Forelimb muscle (tissue), 1 donor: Measurements from ENCODE around the gene OR4S2. TPM values are rescaled to one million over a fixed set of nuclear protein-coding genes. Genes with fewer than 3 reads are reported as not detected.

Experiments used
- DNase-seq: peaks from one replicate; pipeline ENCODE4 v3.0.0-alpha.2; 2013; ENCODE audit warnings: low read depth
- polyA plus RNA-seq: library from polyadenylated mRNA; unstranded; fragments of 120-200 nt; gene quantifications from one replicate; pipeline ENCODE4 v1.2.1, GENCODE V29; 2013; ENCODE audit not compliant: insufficient read length

Gene OR4S2, protein sequence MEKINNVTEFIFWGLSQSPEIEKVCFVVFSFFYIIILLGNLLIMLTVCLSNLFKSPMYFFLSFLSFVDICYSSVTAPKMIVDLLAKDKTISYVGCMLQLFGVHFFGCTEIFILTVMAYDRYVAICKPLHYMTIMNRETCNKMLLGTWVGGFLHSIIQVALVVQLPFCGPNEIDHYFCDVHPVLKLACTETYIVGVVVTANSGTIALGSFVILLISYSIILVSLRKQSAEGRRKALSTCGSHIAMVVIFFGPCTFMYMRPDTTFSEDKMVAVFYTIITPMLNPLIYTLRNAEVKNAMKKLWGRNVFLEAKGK
- not detected for polyA plus RNA-seq

DNA sequence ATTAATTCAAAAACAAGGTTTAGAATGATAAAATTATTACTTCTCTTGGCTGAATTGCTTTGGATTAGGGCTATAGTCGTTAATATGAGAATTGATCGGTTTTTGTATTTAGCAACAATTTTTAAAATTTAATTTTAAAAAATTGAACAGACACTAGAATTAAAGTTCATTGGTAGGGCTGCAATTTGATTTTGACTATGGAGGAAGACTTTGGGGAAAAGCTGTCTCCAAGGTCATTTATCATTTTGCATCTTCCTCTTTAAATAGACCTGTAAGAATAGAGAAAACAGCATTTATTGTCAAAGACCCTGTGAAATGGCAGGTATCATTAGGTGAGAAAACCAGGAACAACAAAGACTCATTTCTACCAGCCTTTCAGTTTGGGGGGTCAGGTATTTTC, at the start of gene OR4S2:
Gene OR4S2 (plus strand): TSS at position 301 of the 400 bp plus-strand sequence. CDS start 2,577 bp downstream, outside the sequence.
- DNase-seq = no peak

DNA sequence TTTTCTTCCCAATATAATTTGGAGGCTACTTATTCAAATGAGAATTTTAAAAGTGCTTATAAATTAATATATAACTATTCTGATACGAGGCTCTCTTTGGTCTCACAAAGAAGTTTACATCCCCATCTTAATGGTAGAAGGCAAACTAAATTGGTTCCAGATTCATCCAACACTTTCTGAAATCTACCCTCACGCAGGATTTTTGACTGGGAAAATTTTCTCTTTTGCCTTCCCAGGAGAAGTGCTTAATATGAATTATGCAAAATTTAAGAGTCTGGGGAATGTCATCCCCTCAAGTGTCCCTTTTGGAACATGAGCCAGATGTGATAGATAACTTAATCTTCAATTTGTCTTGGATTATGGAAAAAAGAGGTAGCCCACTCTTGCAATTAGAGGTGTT, 40.6 kb upstream of the OR4S2 start, which contains the start of gene OR4C11:
Gene OR4C11 (minus strand): TSS at position 101 of the 400 bp plus-strand sequence. CDS start 3,272 bp downstream, outside the sequence.
- no peak for DNase-seq

DNA sequence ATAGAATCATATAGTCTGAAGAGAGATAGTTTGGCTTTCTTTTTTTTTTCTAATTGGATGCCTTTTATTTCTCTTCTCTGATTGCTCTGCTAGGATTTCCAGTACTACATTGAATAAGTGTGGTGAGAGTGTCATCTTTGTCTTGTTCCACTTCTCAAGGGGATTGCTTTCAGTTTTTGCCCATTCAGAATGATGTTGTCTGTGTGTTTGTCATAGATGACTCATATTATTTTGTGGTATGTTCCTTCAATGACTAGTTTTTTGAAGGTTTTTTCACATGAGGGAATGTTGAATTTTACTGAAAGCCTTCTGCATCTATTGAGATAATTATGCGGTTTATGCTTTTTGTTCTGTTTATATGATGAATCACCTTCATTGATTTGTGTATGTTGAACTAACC, 23.6 kb upstream of the OR4S2 start:
- DNase-seq = no peak

DNA sequence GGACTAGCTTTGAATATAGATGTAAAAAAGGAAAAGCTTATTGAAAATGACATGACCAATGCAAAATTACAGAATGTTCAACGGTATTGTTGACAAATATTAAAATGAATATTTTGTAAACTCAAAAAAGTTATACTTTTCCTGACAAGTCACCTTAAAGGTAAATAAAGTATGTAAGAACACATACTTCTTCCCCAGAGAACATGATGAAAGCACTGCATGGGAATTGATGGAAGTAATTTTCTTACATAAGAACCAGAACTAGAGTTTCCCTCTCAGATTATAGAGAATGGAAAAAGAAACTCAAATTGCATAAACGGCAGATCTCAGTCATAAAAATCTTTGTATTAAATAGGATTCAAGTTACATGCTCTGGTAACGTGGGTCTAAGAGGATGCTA, 13.3 kb upstream of the OR4S2 start, which contains the start of gene OR4P4:
Gene OR4P4 (plus strand): TSS at position 301 of the 400 bp plus-strand sequence.
- DNase-seq = no peak

DNA sequence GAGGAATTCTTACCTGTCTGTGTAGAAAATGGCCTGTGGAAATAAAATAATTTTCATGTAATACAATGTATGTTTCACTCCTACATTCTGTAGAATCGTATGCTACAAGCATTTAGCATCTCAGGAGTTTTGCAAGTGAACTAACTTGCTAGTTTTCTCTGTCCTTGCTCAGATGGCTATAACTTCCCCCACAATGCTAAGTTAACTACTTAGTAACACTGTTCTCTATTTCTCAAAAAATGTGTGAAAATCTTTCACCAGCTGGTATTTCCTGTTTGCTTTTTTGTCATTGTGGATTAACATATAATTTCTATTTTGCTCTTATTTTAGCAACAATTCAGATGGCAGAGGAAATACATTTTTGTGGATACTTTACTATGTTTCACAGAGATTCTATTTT, 4.4 kb downstream of the OR4S2 start:
- no peak for DNase-seq

DNA sequence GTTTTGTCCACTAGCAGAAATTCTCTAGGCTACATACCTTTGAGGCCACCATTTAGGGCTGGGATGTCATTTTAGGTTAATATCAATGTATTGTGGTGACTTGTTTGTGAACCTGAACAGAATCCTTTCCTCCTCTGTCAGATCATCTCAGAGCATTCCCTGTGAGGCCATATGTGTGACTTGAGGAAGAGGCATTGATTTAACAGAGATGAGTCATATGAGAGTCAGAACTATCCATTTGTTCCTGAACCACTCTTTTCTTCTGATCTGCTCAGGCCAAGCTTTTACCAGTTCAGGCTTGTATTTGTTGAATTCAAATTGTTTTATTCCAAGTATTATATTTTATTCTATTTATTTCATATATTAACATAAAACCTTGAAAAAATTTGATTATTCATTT, 7.0 kb downstream of the OR4S2 start:
- no peak for DNase-seq

DNA sequence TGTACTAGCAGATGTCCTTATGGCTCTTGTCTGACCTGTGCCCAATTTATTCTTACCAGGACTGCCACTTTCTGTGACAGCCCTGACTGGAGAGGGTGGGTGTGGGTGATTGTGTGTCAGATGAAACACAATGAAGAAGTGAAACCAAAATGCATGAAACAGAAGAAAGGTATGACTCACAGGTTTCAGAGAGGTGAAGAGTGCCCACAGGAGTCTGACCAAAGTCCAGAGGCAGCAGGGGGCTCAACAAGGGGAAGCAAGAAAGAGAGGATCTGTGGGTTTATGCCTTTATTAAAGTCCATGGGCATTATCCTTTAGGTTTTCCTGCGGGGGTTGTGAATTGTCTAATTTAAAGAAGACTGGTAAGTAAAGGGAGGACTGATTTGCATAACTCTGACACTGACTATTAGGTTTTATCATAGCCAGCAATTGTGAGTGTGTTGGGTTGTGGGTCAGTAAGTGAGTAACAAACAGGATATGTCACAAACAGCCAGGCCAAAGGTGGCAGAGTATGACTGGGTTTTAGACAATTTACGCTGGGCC, 10.0 kb downstream of the OR4S2 start:
- DNase-seq = no peak

DNA sequence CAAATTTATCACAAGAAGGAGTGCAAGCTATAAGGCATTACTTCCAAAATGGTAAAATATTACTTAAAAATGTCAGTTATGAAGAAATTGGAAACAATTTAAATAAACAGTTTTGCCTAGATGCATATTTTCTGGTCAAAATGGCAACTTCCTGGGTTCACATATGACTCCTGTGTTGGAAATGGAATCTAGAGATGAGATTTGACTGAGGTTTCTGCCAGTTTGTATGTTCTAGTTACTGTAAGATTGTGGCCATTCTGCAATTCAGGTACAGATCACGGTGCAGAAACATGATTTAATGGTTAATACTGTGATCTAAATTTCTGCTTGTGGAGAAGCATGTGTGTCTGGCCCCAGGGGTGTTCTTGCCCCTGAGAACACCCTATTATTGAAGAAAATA, 10.5 kb downstream of the OR4S2 start:
- no peak for DNase-seq

DNA sequence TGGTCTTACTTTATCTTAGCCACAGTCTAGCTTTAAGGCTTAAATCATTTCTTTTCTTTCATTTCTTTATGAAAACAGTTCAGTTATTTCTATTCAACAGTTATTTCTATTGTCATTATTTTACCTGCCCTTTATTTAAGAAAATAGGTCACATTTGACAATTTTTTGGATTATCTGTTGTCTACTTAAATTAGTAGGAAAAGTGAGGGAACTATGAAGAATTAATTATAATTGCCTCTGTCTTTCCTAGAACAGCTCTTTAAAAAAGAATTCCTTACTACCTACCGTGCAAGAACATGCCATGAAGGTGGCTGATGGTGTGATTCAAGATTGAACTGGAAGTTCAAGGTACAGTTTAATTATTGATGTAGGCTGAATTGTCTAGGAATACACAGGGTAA, 13.8 kb downstream of the OR4S2 start, which contains the start of gene OR4C6:
Gene OR4C6 (plus strand): TSS at position 301 of the 400 bp plus-strand sequence. CDS start 2,966 bp downstream, outside the sequence.
- no peak for DNase-seq

DNA sequence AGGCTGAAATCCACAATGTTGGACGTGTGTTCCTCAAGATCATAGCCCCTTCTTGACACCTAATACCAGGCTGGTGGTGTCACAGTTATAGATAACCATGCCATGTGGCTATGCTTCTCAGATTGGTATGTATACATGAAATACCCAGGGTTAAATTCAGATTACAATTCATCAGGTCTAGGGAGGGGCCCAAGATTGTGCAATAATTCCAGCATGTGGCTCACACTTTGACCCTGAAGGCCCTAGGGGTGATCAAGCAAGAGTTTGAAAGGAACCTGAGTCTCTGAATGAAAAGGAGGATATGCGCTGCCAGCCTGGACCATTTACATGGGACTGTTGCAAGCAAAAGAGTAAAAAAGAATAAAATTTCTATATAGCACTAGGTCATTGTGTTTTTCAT, 21.2 kb downstream of the OR4S2 start:
- DNase-seq = no peak

DNA sequence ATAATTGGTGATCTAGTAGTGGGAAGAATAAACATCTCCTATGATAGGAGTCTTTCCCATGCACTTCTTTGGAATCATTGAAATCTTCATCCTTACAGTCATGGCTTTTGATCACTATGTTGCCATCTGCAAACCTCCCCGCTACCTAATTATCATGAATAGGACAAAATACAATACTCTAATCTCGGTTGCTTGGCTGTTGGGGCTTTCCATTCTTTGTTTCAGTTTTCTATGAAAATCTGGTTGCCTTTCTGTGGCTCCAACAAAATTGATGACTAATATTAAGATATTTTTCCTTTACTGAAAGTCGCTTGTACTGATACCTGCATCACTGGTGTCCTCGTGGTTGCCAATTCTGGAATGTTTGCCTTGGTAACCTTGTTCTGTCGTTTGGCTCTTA, 25.7 kb downstream of the OR4S2 start:
- no peak for DNase-seq

DNA sequence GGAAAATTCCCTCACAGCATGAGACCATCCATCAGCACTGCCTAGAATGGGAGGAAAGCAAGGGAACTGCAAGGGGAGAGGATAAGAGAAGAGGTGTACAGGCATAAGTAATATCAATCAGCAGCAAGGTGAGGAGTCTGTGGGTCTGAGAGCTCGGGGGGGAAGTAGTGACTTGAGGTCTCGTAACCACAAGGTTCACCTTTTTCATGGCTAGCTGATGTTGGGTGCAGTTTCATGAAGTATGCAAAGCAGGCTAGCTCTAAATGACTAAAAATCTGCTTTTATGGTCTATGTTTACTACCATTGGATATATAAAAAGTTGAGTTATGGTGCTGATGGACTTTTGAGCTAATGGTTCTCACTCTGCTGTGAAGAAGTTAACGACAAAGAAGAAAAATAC, 49.7 kb downstream of the OR4S2 start:
- DNase-seq = no peak

DNA sequence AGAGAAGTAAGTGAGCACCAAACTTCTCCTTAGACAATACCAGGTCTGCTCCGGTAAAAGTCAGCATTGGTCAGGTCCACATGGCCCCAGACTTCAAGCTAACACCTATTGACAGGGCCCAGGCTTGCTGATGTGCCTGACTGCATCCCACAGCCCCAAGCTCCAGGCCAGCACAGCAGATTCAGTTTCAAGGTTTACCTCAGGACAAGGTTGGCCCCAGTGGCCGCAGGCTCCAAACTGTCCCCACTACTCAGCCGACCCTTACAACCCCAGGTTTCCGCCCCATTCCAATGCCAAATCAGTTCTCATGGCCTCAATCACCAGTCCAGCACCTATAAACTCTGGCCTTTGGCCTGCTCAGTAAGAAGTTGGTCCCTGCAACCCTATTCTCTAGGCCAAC, 53.3 kb downstream of the OR4S2 start:
- DNase-seq = no peak

Other genes starting within 250 kb of the OR4S2 start
- not detected for gene OR4C15, start 93.9 kb upstream of the OR4S2 start, polyA plus RNA-seq
- gene OR4C16, start 76.2 kb upstream of the OR4S2 start, polyA plus RNA-seq = not detected
- gene OR4C11, start 40.7 kb upstream of the OR4S2 start, polyA plus RNA-seq = not detected
- not detected for gene OR4P4, start 13.2 kb upstream of the OR4S2 start, polyA plus RNA-seq
- not detected for gene OR4C6, start 13.9 kb downstream of the OR4S2 start, polyA plus RNA-seq
- gene OR5D13, start 125.1 kb downstream of the OR4S2 start, polyA plus RNA-seq = not detected
- gene OR5D14, start 147.2 kb downstream of the OR4S2 start, polyA plus RNA-seq = not detected
- not detected for gene OR5L1, start 163.0 kb downstream of the OR4S2 start, polyA plus RNA-seq
- not detected for gene OR5D18, start 171.3 kb downstream of the OR4S2 start, polyA plus RNA-seq
- not detected for gene OR5L2, start 178.9 kb downstream of the OR4S2 start, polyA plus RNA-seq
- not detected for gene OR5D16, start 190.4 kb downstream of the OR4S2 start, polyA plus RNA-seq
- gene TRIM51, start 235.0 kb downstream of the OR4S2 start, polyA plus RNA-seq = not detected